ENCODE measurements around the gene AFAP1L1.

DNA sequence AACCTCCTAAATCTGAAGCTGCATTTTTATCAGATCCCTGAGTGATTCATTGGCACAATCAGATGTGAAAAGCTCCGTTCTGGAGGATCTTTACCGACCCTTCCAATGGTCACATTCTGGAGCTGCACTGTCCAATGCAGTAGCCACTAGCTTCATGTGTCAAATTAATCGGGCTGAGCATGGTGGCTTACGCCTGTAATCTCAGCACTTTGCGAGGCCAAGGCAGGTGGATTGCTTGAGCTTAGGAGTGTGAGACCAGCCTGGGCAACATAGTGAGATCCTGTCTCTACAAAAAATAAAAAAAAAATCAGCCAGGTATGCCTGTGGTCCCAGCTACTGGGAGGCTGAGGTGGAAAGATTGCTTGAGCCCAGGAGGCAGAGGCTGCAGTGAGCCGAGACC lies 103.8 kb downstream of the AFAP1L1 start:
- TF ChIP-seq KDM5A (IDR thresholded peaks at IDR 0.05; ENCODE audit: borderline replicate concordance, low read length) (no peak), SYNCRIP (IDR thresholded peaks at IDR 0.05; ENCODE audit: insufficient read depth, low read depth, low read length) (no peak), HNRNPUL1 (IDR thresholded peaks at IDR 0.05; ENCODE audit: low read depth, low read length) (no peak), SALL2 (CRISPR knock-in tag; IDR thresholded peaks at IDR 0.05) (no peak), CENPT (CRISPR knock-in tag; IDR thresholded peaks at IDR 0.05; ENCODE audit: low read depth) (no peak), MAZ (IDR thresholded peaks at IDR 0.05; ENCODE audit: borderline replicate concordance, low read depth, low read length) (no peak), MAZ (CRISPR knock-in tag; IDR thresholded peaks at IDR 0.05; ENCODE audit: low read depth) (no peak), EZH2 (conservative IDR thresholded peaks at IDR 0.05; ENCODE audit: low read depth, low read length) (no peak)

All from HepG2 (cell line).